ENCODE data around the gene LAMB1. TPM values are rescaled to one million over a fixed set of nuclear protein-coding genes. Genes with fewer than 3 reads are reported as not detected.
"Not testable (repeated sequence)": the region's sequence is repeated elsewhere in the genome, so short reads cannot be mapped to it uniquely, and the experiment has no call there.

LAMB1 gene
- total and polyA plus RNA-seq, 5 experiments from 2014 or later = 0.13 to 1.5 (median 0.57) TPM; not detected in 1

DNA sequence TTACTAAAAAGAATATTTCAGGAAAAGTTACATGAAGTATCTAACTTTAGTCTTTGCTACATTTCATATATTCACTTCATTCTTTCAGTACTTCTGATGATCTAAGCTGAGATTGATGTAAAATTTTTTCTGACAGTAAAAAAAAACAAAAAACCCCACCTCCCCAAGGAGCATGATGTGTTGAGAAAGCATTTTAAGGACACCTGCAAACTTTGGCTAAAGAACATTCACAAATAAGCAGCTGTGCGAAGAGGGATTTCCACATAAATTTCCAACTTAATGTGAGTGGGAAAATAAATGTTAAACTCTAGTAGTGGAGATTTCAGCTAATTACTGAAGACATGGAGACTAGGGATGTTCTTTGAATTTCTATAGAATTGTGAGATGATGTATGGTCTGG, 76.5 kb downstream of the LAMB1 start:
- POLR2A ChIA-PET = interaction anchor here (0.7 kb wide), 1 partner anchor 258 kb away, joined by 3 read pairs; no protein-coding TSS in a partner anchor
- H3K36me3 Mint-ChIP-seq = peaks cover 0 to 53% (median 13%) of the 10 kb centered on the region in 3 donors
- peak overlapping the region in 3 of 10 donors; percentile 10 to 68 (median 34) for H3K27ac Mint-ChIP-seq
- H3K4me3 Mint-ChIP-seq = no peak overlapping the region
- H3K9me3 Mint-ChIP-seq = no peaks in the 10 kb centered on the region
- DNase-seq = no peak
- no peak for ATAC-seq
- H3K4me1 Mint-ChIP-seq = peaks cover 17 to 47% (median 42%) of the 10 kb centered on the region in 4 donors
- no peaks in the 10 kb centered on the region for H3K27me3 Mint-ChIP-seq

DNA sequence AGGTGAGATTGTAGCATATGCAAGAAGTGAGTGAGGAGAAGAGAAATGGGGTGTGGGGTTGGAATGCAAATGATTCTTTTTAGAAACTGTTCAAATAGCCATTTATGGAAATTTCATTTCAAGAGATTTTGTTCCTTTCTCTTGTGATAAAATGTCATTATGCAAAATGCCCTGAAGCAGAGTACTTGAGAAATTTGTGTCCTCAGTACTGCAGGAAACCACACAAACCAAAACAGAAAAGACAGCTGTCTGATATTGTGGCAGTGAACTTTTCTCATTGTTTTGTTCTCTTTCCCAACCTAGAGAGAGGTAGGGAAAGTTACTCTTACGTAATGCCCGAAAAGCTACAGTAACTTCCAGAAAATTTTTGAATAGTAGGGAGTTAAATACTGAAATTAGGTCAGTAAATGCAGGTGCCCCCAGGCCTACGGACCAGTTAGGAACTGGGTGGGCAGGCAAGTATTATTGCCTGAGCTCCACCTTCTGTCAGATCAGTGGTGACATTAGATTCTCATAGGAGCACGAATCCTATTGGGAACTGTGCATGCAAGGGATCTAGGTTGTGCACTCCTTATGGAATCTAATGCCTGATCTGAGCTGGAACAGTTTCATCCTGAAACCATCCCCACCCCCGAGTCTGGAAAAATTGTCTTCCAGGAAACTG, 78.0 kb downstream of the LAMB1 start:
- H3K9me3 Mint-ChIP-seq = no peaks in the 10 kb centered on the region
- H3K27me3 Mint-ChIP-seq = no peaks in the 10 kb centered on the region
- peak overlapping the region in 8 of 10 donors; percentile 15 to 74 (median 50) for H3K4me3 Mint-ChIP-seq
- peaks cover 17 to 56% (median 51%) of the 10 kb centered on the region in 4 donors for H3K4me1 Mint-ChIP-seq
- peak overlapping the region in 9 of 10 donors; percentile 7 to 81 (median 70) for H3K27ac Mint-ChIP-seq
- POLR2A ChIA-PET = interaction anchor here (0.6 kb wide), 1 partner anchor 212 kb away, joined by 5 read pairs; no protein-coding TSS in a partner anchor
- DNase-seq (peak in 3 of 10 donors; percentile 13 to 22 (median 20)), ATAC-seq (peak; percentile 65 to 76)
- H3K36me3 Mint-ChIP-seq = peaks cover 0 to 64% (median 28%) of the 10 kb centered on the region in 3 donors

DNA sequence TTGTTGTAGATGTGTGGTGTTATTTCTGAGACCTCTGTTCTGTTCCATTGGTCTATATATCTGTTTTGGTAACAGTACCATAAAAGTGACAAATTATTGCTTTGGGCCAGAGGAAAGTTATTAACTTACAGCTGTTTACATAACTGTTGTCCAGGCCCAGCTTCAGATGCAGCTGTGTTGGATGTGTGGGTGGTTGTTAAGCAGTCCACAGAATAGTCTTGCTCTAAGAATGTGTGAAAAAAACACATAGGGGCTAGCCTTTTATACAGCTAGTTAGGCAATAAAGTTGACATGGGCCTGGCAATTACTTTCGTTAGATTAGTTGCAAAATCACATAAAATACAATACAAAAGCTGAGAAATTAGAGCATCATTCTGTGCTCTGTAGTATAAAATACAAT, 80.1 kb downstream of the LAMB1 start:
- peaks cover 10 to 62% (median 54%) of the 10 kb centered on the region in 4 donors for H3K4me1 Mint-ChIP-seq
- no peaks in the 10 kb centered on the region for H3K27me3 Mint-ChIP-seq
- no peak for ATAC-seq

DNA sequence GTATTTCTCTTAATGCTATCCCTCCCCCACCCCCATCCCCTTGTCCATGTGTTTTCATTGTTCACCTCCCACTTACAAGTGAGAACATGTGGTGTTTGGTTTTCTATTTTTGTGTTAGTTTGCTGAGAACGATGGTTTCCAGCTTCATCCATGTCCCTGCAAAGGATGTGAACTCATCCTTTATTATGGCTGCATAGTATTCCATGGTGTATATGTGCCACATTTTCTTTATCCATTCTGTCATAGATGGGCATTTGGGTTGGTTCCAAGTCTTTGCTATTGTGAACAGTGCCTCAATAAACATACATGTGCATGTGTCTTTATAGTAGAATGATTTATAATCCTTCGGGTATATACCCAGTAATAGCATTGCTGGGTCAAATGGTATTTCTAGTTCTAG, 81.1 kb downstream of the LAMB1 start:
- H3K27me3 Mint-ChIP-seq, ATAC-seq, H3K9me3 Mint-ChIP-seq, H3K27ac Mint-ChIP-seq, DNase-seq, POLR2A ChIA-PET, H3K4me3 Mint-ChIP-seq: not testable (repeated sequence)
- H3K36me3 Mint-ChIP-seq = peaks cover 13 to 74% (median 57%) of the 10 kb centered on the region in 3 donors
- H3K4me1 Mint-ChIP-seq = peaks cover 10 to 62% (median 54%) of the 10 kb centered on the region in 4 donors

More for the DNA sequence above, 80.1 kb downstream of the LAMB1 start:
- H3K9me3 Mint-ChIP-seq = no peaks in the 10 kb centered on the region
- peak overlapping the region in 2 of 10 donors; percentile 1 to 40 for H3K27ac Mint-ChIP-seq
- no peak overlapping the region for H3K4me3 Mint-ChIP-seq
- POLR2A ChIA-PET = no interaction called here
- DNase-seq = no peak
- peaks cover 6 to 70% (median 47%) of the 10 kb centered on the region in 3 donors for H3K36me3 Mint-ChIP-seq

DNA sequence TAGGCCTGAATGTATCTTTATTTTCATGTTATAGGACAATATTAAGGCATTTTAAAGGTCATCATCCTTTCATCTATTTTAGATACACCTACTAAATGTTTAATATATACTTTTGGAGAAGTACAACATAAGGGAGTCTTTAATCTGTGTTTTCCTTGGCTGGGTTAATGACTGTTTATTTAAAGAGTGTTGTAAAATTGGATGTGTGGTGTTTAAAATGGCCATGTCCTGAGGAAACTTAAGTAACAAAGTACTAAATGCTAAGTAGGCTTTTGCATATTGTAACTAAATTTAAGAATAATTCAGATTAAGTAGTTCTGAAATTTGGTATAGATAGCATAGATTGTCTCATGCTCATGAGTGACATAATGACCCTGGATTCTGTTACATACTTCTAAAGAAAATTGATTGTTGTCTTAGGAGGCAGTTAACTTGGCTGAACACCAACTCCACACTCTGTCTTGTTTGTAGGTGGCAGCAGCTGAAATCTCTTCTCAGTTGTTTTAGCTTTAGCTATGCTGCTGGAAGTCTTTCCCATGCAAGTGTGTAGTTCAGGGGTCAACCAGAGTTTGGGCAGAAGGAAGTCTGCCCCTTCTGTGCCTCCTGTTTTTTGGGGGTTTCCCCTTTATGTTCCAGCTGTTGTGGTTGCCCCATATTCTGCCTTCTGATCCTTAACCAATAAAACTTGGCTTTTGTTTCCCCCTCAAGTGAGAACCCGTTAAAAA, 82.8 kb downstream of the LAMB1 start:
- Mint-ChIP-seq H3K9me3 (no peaks in the 10 kb centered on the region), H3K27me3 (no peaks in the 10 kb centered on the region), H3K27ac (peak overlapping the region in 5 of 10 donors; percentile 3 to 79 (median 23)), H3K4me1 (peaks cover 8 to 47% (median 42%) of the 10 kb centered on the region in 4 donors), H3K4me3 (no peak overlapping the region), H3K36me3 (peaks cover 13 to 75% (median 63%) of the 10 kb centered on the region in 3 donors)
- peak in 1 of 2 donors; percentile 33 for ATAC-seq
- POLR2A ChIA-PET = no interaction called here
- DNase-seq = no peak

DNA sequence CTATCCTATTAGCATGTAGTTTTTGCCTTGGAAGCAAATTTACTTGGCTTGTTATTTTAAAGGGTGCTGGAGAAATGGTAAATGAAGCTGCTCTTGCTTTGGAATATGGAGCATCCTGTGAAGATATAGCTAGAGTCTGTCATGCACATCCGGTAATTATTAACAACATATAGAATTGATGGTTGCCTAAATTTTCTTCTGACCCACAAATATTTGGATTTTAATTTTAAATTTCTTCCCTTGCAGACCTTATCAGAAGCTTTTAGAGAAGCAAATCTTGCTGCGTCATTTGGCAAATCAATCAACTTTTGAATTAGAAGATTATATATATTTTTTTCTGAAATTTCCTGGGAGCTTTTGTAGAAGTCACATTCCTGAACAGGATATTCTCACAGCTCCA, 84.0 kb downstream of the LAMB1 start:
- Mint-ChIP-seq H3K27ac (no peak overlapping the region), H3K4me1 (peaks cover 7 to 42% (median 35%) of the 10 kb centered on the region in 4 donors), H3K27me3 (no peaks in the 10 kb centered on the region), H3K9me3 (no peaks in the 10 kb centered on the region), H3K4me3 (no peak overlapping the region), H3K36me3 (peaks cover 13 to 82% (median 66%) of the 10 kb centered on the region in 3 donors)
- ATAC-seq = no peak
- DNase-seq = no peak
- POLR2A ChIA-PET = no interaction called here

DNA sequence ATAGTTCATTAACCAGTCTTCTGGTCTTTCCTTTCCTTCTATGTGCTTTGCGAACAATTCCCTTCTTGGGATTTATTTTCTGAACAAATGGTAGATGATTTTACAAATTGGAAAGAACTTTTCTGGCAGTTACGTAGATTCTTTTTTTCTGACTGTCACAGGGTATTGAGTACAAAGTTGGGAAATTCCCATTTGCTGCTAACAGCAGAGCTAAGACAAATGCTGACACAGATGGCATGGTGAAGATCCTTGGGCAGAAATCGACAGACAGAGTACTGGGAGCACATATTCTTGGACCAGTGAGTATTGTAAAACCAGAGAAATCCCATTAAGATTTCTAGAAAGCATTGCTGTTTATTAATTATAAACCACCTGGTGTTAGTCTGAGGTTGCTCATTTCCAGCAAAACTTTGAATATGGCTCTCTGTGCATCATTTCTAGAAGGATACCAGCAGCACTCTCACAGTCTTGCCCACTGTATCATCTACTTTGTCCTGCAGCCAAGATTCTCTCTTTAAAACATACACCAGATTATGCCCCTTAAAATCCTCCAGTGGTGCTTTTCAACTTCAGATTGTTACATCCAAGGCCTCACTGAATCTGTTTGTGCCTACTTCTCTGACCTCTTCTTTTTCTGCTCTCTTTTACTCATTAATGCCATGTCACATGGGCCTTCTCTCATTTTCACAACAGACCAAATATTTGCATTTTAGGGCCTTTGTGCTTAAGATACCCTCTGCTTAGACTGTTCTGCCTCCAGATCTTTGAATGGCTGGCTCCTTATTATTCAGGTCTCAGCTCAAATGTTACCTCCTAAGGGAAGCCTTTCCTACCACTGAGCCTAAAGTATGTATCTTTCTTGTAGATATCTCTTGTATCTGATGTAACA, 85.0 kb downstream of the LAMB1 start:
- DNase-seq = no peak
- Mint-ChIP-seq H3K27ac (peak overlapping the region in 5 of 10 donors; percentile 0 to 35 (median 14)), H3K27me3 (no peaks in the 10 kb centered on the region), H3K36me3 (peaks cover 13 to 88% (median 70%) of the 10 kb centered on the region in 3 donors), H3K4me3 (no peak overlapping the region), H3K9me3 (no peaks in the 10 kb centered on the region), H3K4me1 (peaks cover 5 to 42% (median 35%) of the 10 kb centered on the region in 4 donors)
- POLR2A ChIA-PET = interaction anchor here (0.5 kb wide), 1 partner anchor 442 kb away, joined by 3 read pairs; no protein-coding TSS in a partner anchor
- ATAC-seq = no peak

DNA sequence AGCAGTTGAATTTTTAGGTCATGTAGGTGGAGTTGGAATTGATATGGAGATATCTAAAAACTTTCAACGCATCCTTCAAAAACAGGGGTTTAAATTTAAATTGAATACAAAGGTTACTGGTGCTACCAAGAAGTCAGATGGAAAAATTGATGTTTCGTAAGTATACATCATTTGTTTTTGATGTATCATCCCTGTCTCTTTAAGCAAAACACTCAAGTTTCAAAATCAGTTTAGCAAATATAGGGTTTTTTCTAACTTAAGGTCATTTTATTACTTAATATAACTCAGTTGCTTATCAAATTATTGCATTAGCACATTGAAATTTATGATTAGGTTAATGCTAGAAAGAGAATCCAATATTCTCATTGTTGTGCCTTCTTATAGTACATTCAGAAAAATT, 87.4 kb downstream of the LAMB1 start:
- H3K36me3 Mint-ChIP-seq = peaks cover 28 to 89% (median 65%) of the 10 kb centered on the region in 3 donors
- ATAC-seq = no peak
- POLR2A ChIA-PET = interaction anchor here (0.7 kb wide), 1 partner anchor 13 kb away, joined by 3 read pairs; no protein-coding TSS in a partner anchor

DNA sequence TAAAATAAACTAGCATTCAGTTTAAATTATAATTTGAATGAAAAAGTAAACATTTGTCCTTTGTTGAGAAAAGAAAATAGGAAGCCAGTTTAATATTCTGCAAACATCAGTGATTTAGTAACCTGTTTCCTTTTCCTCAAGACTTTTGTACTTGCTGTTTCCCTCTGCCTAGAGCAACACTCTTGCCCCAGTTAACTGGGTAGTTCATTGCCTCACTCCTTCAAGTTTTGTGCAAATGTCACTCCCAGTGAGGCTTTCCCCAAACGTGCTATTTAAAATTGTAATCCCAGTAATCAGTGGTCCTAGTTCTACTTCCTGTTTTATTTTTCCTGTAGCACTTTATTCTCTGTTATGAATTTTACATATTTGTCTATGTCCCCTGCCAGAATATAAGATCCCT, 88.1 kb downstream of the LAMB1 start:
- Mint-ChIP-seq H3K4me1 (peaks cover 10 to 31% (median 21%) of the 10 kb centered on the region in 4 donors), H3K36me3 (peaks cover 32 to 89% (median 65%) of the 10 kb centered on the region in 3 donors), H3K9me3 (peaks cover 0 to 9% (median 0%) of the 10 kb centered on the region in 9 donors), H3K4me3 (no peak overlapping the region), H3K27me3 (no peaks in the 10 kb centered on the region), H3K27ac (peak overlapping the region in 2 of 10 donors; percentile 24 to 58)
- no peak for ATAC-seq
- POLR2A ChIA-PET = interaction anchor here (0.7 kb wide), 1 partner anchor 12 kb away, joined by 3 read pairs; no protein-coding TSS in a partner anchor
- no peak for DNase-seq

More for the DNA sequence above, 87.4 kb downstream of the LAMB1 start:
- H3K9me3 Mint-ChIP-seq = peaks cover 0 to 9% (median 0%) of the 10 kb centered on the region in 9 donors
- no peak overlapping the region for H3K27ac Mint-ChIP-seq
- no peaks in the 10 kb centered on the region for H3K27me3 Mint-ChIP-seq
- no peak overlapping the region for H3K4me3 Mint-ChIP-seq
- peaks cover 10 to 38% (median 28%) of the 10 kb centered on the region in 4 donors for H3K4me1 Mint-ChIP-seq
- no peak for DNase-seq

DNA sequence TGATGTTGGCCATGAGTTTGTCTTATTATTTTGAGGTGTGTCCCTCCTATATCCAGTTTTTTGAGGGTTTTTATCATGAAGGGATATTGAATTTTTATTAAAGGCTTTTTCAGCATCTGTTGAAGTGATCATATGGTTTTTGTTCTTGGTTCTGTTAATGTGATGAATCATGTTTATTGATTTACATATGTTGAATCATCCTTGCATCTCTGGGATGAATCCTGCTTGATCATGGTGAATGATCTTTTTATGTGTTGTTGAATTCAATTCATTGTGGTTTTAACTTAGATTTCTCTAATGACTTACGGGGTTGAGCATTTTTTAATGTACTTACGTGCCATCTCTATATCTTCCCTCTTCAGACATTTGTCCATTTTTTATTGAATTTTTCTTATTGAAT, 89.1 kb downstream of the LAMB1 start:
- no peak for ATAC-seq
- Mint-ChIP-seq H3K4me1 (peaks cover 10 to 29% (median 18%) of the 10 kb centered on the region in 4 donors), H3K27ac (peak overlapping the region in 1 of 10 donors; percentile 12), H3K9me3 (peaks cover 0 to 9% (median 0%) of the 10 kb centered on the region in 9 donors), H3K4me3 (no peak overlapping the region), H3K36me3 (peaks cover 33 to 91% (median 65%) of the 10 kb centered on the region in 3 donors), H3K27me3 (no peaks in the 10 kb centered on the region)
- DNase-seq = no peak
- POLR2A ChIA-PET = no interaction called here

DNA sequence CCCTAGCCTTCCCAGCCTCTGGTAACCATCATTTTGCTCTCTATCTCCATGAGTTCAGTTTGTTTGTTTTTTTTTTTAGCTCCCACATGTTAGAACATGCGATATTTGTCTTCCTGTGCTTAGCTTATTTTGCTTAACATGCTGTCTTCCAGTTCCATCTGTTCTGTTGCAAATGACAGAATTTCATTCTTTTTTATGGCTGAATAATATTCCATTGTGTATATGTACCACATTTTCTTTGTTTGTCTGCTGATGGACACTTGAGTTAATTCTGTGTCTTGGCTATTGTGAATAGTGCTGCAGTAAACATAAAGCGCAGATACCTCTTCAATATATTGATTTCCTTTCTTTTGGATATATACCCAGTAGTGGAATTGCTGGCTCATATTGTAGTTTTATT, 91.0 kb downstream of the LAMB1 start:
- peaks cover 34 to 89% (median 55%) of the 10 kb centered on the region in 3 donors for H3K36me3 Mint-ChIP-seq
- no peaks in the 10 kb centered on the region for H3K27me3 Mint-ChIP-seq
- H3K4me1 Mint-ChIP-seq = peaks cover 10 to 36% (median 21%) of the 10 kb centered on the region in 4 donors
- DNase-seq (no peak), ATAC-seq (no peak)
- POLR2A ChIA-PET = no interaction called here
- H3K27ac Mint-ChIP-seq = peak overlapping the region in 1 of 10 donors; percentile 56
- no peak overlapping the region for H3K4me3 Mint-ChIP-seq
- peaks cover 0 to 9% (median 0%) of the 10 kb centered on the region in 9 donors for H3K9me3 Mint-ChIP-seq

DNA sequence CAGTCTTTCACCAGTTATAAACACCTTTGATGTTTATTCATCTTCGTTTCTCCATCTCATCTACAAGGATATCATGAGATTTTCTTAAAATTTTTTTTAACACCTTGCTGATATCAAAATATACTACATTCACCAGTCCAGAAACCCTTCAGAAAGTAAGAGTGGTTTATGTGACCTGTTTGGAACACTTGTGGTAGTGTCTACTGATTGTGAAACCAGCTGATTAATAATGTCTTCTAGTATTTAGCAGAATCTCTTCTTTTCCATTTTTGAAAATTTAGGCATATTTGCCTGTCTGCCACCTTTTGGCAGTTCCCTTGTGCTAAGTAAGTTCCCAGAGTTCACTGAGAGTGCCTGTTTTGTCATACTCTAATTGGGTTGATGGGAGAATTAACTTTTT, 93.5 kb downstream of the LAMB1 start:
- Mint-ChIP-seq H3K4me3 (no peak overlapping the region), H3K4me1 (peaks cover 7 to 35% (median 19%) of the 10 kb centered on the region in 4 donors), H3K36me3 (peaks cover 41 to 94% (median 56%) of the 10 kb centered on the region in 3 donors), H3K9me3 (peaks cover 0 to 9% (median 0%) of the 10 kb centered on the region in 9 donors), H3K27ac (peak overlapping the region in 1 of 10 donors; percentile 10), H3K27me3 (no peaks in the 10 kb centered on the region)
- ATAC-seq (no peak), DNase-seq (no peak)
- POLR2A ChIA-PET = no interaction called here

Measured in naive thymus-derived CD8-positive, alpha-beta T cell (primary cell).